Thyroid gland (tissue), 4 donors: ENCODE results near the gene TPK1. TPM values are rescaled to one million over a fixed set of nuclear protein-coding genes. Genes with fewer than 3 reads are reported as not detected.

Experiments used
- DNase-seq, 2 donors: peaks; one replicate each; pipeline ENCODE4 v3.0.0-alpha.2; 2019
- H3K27ac ChIP-seq, 3 donors: fragments of 200-600 bp; sonication (generic); 1 replicate in 2 of 3; 2 replicates in 1 of 3; pipeline ENCODE4 v1.5.1; 2016 to 2019; ENCODE audit warnings: mild to moderate bottlenecking in 1 of 3, moderate library complexity in 1 of 3
- H3K27me3 ChIP-seq: fragments of 200-600 bp; sonication (generic); one replicate; pipeline ENCODE4 v1.5.1; 2019
- H3K36me3 ChIP-seq, 2 donors: fragments of 200-600 bp; sonication (generic); one replicate each; pipeline ENCODE4 v1.5.1; 2016 to 2019
- H3K4me1 ChIP-seq, 2 donors: fragments of 200-600 bp; sonication (generic); one replicate each; pipeline ENCODE4 v1.5.1; 2017 to 2019
- H3K4me3 ChIP-seq, 3 donors: fragments of 200-600 bp; sonication (generic); replicated peaks in 1 of 3; 1 replicate in 2 of 3; 2 replicates in 1 of 3; pipeline ENCODE4 v1.5.1; 2016; ENCODE audit warnings: mild to moderate bottlenecking in 1 of 3
- H3K9me3 ChIP-seq: fragments of 200-600 bp; sonication (generic); one replicate; pipeline ENCODE4 v1.5.1; 2017
- POLR2A ChIP-seq, 2 donors: fragments of 450-650 bp; IDR thresholded peaks; one replicate each; pipeline ENCODE4 v1.6.1; 2017; ENCODE audit warnings: antibody characterized with exemption in 2 of 2, mild to moderate bottlenecking in 2 of 2, moderate library complexity in 1 of 2
- WGBS, 2 donors: methylation state at CpG; one replicate each; pipeline ENCODE4 v1.1.5; 2017; 5-methylcytosine and 5-hydroxymethylcytosine counted together
- intact Hi-C: fragments of 100-400 bp; cut with DNase I; formaldehyde crosslinking; loops from one replicate; pipeline ENCODE4 v1.15.1; 2023
- small RNA-seq: library from RNA; depleted of rRNA; stranded (forward); fragments of <200 nt; gene quantifications from one replicate; pipeline ENCODE3, GENCODE V24; 2016
- total RNA-seq, 4 donors: library from RNA; depleted of rRNA; stranded (reverse); fragments of >200 nt; gene quantifications; one replicate each; pipeline ENCODE4 v1.2.3, GENCODE V29; 2016
- TF ChIP-seq, protein P1 (sequence below), 6 experiments: fragments of 200-600 bp in 3 of 6; fragments of 450-650 bp in 3 of 6; sonication (generic) in 3 of 6; IDR thresholded peaks; one replicate each; pipeline ENCODE4 v1.5.1; 2016 to 2019; ENCODE audit warnings: antibody characterized with exemption in 6 of 6, mild to moderate bottlenecking in 2 of 6, inconsistent platforms in 1 of 6, moderate library complexity in 1 of 6

Gene TPK1
- total RNA-seq, 4 donors from 2014 or later, result 2.6 to 10.4 (median 6.2) TPM

DNA sequence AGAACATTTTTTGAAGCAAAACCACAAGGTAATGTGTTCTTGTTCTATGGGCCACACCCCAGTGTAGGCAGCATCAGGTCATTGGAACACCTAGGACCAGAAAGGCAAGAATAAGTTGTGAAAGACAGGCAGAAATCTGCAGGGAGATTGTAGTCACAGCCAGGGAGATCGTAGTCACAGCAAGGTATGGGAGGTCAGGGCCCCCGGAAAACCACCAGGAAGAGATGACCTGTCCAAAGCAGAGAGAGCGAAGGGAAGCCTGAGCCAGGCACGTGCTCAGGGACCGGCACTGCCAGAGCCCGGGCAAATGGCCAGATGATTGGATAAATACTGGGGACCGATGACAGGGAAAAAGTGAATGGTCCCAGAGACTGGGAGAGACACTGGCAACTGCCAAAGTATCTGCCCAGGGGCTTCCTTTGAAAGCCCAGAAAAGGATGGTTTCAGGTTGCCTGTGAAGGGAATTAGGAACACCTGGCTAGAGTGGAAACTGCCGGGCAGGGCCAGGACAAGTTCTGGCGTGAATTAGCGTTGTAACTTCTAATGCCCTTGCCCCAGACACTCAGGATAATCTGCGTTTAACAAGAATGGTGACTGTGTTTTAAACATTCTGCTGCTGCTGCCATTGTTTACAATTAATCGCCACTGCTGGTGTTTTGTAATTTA is 428.5 kb downstream of the TPK1 start:
- Histone ChIP-seq H3K27me3 (no peaks in the 10 kb centered on the region), H3K36me3 (no peaks in the 10 kb centered on the region), H3K4me3 (no peak overlapping the region), H3K4me1 (no peaks in the 10 kb centered on the region), H3K9me3 (no peaks in the 10 kb centered on the region), H3K27ac (no peak overlapping the region)
- 61 to 74% methylated on average over 12 of the region's 12 CpGs for WGBS, 2 donors
- TF ChIP-seq, protein P1, sequence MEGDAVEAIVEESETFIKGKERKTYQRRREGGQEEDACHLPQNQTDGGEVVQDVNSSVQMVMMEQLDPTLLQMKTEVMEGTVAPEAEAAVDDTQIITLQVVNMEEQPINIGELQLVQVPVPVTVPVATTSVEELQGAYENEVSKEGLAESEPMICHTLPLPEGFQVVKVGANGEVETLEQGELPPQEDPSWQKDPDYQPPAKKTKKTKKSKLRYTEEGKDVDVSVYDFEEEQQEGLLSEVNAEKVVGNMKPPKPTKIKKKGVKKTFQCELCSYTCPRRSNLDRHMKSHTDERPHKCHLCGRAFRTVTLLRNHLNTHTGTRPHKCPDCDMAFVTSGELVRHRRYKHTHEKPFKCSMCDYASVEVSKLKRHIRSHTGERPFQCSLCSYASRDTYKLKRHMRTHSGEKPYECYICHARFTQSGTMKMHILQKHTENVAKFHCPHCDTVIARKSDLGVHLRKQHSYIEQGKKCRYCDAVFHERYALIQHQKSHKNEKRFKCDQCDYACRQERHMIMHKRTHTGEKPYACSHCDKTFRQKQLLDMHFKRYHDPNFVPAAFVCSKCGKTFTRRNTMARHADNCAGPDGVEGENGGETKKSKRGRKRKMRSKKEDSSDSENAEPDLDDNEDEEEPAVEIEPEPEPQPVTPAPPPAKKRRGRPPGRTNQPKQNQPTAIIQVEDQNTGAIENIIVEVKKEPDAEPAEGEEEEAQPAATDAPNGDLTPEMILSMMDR (IDR thresholded peaks at IDR 0.05), result no peak
- no peak for TF ChIP-seq POLR2A (IDR thresholded peaks at IDR 0.05)
- intact Hi-C loops, result no loop called here
- no peak for DNase-seq

DNA sequence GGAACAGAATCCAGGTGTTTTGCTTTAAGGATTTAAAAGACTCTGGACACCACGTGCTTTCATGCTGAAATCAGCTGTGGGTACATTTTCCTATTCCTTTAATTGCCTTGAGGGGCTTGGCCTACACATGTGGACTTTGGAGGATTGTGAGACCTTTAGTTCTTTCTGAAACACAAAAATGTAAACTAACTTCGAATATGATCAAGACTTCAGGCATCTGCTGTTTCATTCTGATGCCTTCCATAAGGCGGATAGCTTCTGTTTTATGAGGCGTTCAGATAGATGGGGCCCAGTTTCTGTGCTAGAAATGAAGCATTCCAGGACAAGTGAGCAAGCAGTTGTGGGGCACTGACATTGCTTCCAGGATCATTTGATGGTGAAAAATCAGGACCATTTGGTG is 430.9 kb downstream of the TPK1 start:
- TF ChIP-seq, protein P1 (IDR thresholded peaks at IDR 0.05), result no peak
- no peak for TF ChIP-seq POLR2A (IDR thresholded peaks at IDR 0.05)
- intact Hi-C loops, result no loop called here
- H3K4me1 ChIP-seq, result no peaks in the 10 kb centered on the region
- H3K27ac ChIP-seq, result no peak overlapping the region
- H3K4me3 ChIP-seq, result no peak overlapping the region
- H3K27me3 ChIP-seq, result no peaks in the 10 kb centered on the region
- WGBS, 2 donors, result 91 to 95% methylated on average over 4 of the region's 4 CpGs
- no peak for DNase-seq
- H3K36me3 ChIP-seq, result no peaks in the 10 kb centered on the region
- no peaks in the 10 kb centered on the region for H3K9me3 ChIP-seq

DNA sequence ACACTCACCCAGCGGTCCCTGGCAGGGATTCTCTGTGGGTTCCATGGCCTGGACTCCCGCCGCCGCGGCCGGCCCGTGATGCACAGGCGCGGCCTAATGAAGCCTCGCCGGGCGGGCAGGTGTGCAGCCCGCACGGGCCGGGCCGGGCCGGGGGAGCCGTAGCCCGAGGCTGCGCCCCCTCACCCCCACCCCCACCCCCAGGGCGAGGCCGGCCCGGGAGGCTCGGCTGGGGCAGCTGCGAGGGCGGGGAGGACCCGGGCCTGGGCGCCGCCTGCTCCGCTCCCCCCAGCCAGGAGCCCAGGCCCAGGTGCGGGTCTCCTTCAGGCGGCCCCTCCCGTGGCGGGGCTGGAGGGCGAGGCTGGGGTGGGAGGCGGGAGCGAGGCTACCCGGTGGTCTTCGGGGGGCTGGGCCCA is 432.2 kb downstream of the TPK1 start, which contains the start of gene NOBOX:
NOBOX (minus strand) TSS at position 45 of the 413 bp plus-strand sequence.
- Histone ChIP-seq H3K9me3 (no peaks in the 10 kb centered on the region), H3K4me3 (no peak within 1 kb of the TSS), H3K36me3 (no peaks in the 10 kb centered on the region), H3K4me1 (no peaks in the 10 kb centered on the region), H3K27ac (no peak within 1 kb of the TSS), H3K27me3 (no peaks in the 10 kb centered on the region)
- no peak for DNase-seq
- TF ChIP-seq, protein P1 (IDR thresholded peaks at IDR 0.05), result no peak
- no peak for TF ChIP-seq POLR2A (IDR thresholded peaks at IDR 0.05)
- intact Hi-C loops, result no loop called here
- 98% methylated on average over 8 of the region's 39 CpGs; no CpG with 5 or more reads in 1 of the 2 donors for WGBS, 2 donors

DNA sequence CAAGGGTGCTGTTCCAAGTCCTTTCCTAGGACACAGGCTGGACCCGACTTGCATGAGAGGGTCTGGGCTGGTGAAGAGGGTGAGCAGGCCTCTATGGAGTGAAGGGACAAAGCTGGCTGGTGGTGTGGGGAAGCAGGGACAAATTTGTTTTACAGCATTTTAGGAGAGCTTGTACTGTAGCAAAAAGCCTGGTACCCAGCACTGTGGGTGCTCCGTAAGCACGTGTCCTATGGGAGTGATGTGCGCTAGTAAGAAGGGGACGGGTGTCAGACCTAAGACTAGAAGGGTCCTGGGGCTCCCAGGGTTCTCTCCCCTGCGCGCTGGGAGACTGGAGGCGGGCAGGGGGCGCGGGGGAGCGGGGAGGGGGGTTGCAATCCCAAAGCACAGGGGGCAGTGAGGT is 432.8 kb downstream of the TPK1 start:
- WGBS, 2 donors, result 95 to 96% methylated on average over 11 of the region's 11 CpGs
- no peak overlapping the region for H3K27ac ChIP-seq
- no peak for TF ChIP-seq POLR2A (IDR thresholded peaks at IDR 0.05)
- TF ChIP-seq, protein P1 (IDR thresholded peaks at IDR 0.05), result no peak
- no peak overlapping the region for H3K4me3 ChIP-seq
- intact Hi-C loops, result no loop called here
- no peak for DNase-seq
- no peaks in the 10 kb centered on the region for H3K9me3 ChIP-seq
- H3K4me1 ChIP-seq, result no peaks in the 10 kb centered on the region
- H3K27me3 ChIP-seq, result no peaks in the 10 kb centered on the region
- no peaks in the 10 kb centered on the region for H3K36me3 ChIP-seq

Small RNA genes lying within 50 kb of the gene (small RNA-seq; reads per million reads assigned to genes)
- not detected for gene RNU6ATAC40P
